Measurements from ENCODE around the gene SFMBT2.
"Not testable (repeated sequence)": the region's sequence is repeated elsewhere in the genome, so short reads cannot be mapped to it uniquely, and the experiment has no call there.

Gene SFMBT2

DNA sequence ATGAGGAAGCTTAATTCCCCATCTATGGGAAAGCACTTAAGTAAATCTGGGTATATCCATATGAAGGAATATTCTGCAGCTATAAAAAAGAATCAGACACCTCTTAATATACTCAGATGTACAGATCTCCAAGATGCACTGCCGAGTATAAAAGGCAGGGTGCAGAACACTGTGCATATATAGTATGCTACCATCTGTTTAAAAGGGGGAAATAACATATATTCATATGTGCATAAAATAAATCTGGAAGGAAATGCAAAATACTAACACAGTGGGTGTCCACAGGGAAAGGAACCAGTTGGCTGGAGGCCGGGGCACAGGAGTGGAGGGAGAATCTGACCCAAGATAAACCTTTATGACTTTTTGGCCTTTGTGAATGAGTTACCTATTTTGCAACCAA is 201.4 kb downstream of the SFMBT2 start:
- DNase-seq = no peak

DNA sequence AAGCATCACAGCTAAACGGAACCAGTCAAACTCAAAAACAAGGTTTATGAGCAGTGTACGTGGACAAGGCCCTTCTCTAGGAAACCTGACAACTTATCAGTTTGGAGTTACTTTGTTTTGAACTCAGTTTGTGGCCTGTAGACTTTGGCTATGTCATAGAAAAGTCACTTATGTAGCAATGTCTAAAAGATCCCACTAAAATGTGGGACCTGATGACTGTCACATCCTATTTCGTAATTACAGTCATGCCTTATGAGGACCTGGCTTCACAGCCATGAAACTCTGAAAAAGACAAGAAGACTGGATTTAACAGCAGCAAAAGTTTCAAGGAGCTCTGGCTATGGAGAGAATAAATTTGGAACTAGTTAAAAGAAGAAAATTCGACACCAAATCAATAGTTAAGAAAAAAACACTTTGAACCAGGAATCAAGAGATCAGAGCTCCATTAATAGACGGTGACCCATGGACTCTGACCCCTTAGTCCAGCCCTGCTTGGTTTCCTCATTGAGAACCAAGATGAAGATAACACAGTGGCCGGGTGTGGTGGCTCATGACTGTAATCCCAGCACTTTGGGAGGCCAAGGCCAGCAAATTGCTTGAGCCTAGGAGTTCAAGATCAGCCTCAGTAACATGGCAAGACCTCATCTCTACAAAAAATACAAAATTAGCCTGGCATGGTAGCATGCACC is 204.3 kb downstream of the SFMBT2 start:
- peak; percentile 46 for DNase-seq

DNA sequence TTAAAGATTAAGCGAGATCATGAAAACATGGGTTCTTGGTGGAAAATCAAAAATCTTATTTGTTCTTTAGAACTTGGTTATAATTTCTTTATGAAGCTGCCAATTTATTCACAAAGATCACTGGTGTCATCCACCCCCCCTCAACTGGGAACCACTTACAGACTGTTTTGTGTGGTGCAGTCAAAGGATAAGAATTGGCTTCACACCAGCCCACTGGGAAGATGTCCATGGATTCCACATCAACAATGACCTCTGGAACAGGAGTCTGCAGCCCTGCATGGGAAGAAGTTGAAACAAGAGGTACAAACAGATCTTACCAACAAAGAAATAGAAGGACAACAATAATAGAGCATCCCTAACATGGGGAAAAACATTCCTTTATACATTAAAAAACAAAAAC is 205.2 kb downstream of the SFMBT2 start:
- DNase-seq = no peak

DNA sequence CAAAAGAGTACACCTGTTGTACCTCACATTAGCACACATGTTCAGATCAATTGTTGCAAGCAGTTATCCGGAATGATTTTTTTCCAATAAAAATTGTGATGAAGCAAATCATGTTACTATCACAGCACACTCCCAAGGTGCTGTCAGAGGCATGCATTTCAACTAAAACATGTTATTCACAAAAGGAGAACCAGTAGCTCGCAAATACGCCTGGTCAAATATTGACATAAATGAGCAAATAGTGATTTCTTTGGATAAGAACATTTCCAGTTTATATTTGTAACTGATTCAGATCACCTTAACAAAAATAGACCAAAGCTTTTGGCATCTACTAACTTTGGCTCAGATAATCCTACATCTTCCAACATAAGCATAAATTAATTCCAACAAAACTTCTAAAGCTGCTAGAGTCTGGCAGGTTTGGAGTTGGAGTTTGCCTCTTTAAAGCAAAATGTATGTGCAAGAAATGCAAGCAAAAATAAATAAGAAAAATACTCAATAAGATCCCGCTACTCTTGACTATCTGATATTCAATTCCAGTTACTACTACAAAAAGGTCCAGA is 208.0 kb downstream of the SFMBT2 start:
- no peak for DNase-seq

DNA sequence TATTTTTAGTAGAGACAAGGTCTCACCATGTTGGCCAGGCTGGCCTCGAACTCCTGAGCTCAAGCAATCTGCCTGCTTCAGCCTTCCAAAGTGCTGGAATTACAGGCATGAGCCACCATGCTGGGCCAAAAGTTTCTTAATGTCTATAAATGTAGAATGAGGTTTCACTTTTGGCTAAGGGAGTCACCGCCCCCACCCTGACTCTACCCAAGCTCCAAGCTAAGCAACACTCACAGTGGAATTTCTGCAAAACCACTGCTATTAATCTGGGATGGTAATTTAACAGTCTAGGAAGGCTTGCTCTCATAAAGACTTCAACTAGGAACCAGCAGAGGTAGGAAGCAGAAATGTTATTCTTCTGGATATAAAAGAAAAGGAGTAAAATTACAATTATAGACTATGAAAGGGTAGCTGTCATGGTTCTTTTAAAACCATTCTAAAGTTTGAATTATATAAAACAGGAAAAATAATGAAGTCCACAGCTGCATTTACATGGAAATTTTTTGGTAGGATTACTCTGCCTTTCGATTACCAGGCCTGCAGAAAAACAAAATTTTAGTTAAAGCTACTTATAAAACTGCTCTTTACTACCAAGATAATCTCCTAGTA is 211.6 kb downstream of the SFMBT2 start:
- DNase-seq = no peak

DNA sequence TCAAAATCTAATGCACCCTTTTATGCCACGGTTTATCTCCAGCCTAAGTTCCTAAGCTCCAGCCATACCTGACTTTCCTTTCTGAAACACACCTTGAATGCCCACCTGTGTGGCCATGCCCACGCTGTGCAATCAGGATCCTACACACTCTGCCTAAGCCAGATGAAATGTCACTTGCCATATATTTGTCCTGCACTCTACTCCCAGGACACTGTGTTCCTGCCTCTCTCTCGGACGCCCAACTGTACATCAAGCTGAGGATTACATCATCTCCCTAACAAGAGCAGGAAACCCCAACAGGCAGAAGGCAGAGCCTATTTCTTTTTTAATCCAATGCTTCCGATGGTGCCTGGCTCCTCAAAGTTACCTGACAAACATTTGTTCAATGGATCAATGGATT is 214.6 kb downstream of the SFMBT2 start:
- no peak for DNase-seq

DNA sequence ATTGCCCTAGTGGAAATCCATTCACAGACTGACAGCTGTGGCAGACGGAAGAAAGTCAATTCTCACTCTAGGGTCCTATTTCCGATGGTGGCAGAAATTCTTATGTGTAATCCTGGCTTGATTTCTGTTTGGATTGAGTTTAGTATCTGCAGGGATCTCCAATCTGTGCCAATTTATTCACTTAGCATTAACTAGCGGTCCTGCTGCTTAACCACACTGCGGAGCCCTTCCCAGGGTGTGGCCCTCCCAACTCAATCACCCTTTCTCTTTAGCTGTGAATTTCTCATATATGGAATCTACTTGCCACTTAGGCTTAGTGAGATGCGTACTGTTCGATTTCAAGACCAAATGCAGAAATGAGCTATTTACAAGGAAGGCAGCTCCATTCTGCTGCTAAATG is 215.7 kb downstream of the SFMBT2 start:
- DNase-seq = no peak

DNA sequence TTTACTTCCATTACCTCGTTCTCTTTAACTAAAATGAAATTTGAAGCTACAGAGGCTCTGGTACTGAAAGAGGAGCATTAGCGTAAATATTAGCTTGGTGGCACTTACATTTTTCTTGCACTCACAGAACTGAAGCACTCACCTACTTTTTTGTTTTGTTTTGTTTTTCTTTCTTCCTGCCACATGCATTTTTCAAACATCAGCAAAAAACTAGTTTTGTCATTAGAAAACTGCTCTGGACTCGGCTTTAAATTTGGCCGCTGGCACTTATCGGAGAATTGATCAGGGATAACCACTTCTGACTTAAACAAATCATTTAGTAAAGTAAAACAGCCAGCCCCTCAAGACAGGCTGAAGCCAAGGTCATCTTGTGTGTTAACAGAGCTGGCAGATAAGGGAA is 216.3 kb downstream of the SFMBT2 start:
- no peak for DNase-seq

DNA sequence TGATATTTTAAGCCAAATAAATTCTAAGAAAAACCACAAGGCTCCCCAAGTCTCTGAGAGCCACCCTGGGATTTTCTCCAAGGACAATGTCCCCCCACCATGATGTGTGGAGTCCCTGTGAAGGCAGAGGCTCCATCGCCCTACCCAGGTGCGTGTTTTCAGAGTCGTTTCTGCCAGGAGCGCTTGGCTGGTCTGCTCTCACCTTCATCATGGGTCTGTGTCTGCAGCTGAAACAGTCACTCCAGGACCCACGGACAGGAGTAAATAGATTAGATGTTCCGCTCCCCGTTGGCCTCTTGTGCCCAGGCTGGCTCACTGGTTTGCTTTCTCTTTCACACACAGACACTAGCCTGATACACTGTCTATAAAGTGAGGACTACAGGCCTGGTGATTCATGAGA is 217.5 kb downstream of the SFMBT2 start:
- DNase-seq = peak; percentile 3

DNA sequence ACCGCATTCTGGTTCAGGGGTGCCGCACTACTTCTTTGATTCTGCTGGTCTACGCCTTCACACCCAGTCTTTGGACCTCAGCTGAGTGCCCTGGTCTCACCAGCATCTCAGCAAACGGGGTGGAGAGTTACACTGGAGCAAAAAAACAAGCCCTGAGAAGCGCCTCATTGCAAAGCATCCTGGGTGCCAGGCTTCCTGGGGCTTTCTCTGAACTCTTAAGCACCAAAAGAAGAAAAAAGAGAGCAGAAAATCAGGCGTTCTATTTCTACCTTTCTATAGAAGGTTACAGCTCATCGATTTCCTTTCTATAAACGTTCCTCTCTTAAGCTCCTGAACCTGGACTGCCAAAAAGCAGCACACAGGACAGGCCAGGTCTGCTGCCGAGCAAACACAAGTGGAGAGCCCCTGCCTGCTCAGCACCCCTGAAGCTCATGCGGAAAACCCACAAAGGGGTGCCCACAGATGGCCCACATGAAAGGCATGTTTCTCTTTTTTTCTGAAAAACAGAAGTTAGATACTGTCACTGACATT is 217.9 kb downstream of the SFMBT2 start:
- peak; percentile 20 for DNase-seq

DNA sequence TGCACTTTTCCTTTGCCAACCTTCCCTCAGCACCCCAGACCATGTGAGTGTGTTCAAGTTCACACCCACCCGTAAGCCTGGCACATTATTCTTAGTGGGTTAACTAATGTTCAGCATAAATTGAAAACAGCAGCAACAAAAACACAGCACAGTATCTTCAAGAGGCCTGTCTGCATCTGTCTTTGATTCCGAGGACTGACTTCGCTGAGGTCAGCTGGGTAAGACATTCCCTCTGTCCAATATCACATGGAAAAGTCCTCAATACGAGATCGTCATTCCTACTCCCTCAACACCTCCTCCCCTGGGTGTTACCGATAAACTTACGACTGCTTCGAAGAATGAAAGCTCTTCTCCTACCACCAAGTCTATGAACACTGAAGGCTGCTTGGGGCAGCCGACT is 218.8 kb downstream of the SFMBT2 start:
- DNase-seq = no peak

DNA sequence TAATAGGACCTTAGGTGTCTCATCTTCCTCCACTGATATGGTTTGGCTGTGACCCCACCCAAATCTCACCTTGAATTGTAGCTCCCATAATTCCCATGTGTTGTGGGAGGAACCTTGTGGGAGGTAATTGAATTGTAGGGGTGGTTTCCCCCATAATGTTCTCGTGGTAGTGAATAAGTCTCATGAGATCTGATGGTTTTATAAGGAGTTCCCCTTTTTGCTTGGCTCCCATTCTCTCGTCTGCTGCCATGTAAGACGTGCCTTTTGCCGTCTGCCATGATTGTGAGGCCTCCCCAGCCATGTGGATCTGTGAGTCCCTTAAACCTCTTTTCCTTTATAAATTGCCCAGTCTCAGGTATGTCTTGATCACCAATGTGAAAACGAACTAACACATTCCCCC is 220.1 kb downstream of the SFMBT2 start:
- DNase-seq = peak; percentile 15

DNA sequence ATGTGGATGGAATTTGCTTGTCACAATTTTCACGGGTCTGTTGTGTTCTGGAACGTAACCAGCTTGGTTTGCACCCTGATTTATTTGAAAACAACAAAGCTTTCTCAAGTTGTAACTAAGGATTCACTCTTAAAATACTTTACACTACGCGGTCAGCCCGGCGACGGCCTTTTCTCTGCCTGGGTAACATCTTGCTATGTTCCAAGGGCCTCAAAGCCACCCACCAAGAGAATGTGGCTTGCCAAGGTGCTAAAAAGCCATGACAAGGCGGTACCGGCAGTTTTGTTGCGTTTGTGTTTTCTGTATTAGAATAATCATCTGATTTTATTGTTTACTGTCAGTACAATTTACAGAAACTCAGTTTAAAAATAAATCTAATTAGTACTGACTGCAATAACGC is 220.9 kb downstream of the SFMBT2 start:
- no peak for DNase-seq

DNA sequence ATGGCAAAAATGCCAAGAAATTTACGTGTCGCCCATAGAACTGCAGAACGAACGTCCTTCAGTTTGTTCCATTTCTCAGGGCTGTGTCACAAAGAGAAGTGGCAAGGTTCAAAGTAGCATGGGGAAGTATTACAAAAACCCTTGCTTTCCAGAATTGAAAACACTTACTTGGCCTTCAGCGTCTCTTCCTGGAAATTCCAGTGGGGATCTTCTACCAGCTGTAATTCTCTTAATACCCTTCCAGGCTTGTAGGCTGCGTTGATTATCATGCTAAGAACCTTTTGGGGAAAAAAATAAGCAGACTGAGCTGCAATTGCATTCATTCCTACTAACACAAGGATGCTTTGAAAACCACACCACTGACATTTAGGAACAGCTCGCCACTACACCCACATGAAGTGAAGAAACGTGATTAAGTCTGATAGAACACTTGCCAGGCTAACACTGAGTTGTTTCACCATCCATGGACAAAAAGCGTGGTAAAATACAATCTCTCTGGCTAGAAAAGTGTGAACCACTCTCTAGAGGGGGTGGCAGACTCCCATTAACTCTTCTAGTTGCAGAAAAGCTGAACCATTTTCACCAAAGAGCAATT is 222.3 kb downstream of the SFMBT2 start:
- DNase-seq = no peak

DNA sequence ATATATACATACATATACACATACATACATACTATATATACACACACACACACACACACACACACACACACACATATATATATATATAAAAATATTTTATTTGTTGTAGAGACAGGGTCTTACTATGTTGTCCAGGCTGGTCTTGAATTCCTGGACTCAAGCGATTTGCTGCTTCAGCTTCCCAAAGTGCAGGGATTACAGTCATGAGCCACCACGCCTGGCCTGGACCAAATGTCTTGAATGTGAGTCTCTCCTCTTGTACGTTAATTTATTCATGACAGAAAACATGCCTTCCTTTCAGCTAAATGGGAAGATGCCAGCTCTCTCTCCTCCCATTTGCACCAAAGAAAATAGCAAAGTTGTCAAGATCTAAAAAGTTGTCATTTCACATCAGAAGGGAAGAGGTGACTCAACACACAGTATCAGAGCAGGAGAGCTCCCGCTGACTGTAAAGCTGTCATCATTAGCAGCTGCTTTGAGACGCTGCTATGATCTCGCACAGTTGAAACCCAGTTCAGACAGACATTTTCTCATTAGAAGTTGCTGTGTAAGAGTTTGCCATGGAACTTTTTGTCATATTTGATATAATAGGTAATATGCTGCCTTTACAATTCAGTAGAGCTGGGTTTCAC is 224.3 kb downstream of the SFMBT2 start:
- peak; percentile 9 for DNase-seq

DNA sequence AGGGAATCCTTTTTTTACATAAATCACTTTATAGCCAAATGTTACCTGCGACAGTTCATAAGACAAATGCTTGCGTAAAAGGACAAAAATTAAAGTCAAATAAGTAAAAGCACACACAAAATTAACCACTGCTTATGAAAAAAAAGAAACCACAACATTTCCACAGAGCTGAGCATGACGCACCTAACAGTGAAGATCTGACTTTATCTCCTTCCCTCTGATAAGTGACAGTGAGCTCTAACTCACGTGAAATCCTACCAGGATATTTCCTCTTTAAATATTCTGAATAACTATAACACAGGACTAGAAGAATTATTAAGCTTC is 225.5 kb downstream of the SFMBT2 start:
- peak; percentile 74 for DNase-seq

DNA sequence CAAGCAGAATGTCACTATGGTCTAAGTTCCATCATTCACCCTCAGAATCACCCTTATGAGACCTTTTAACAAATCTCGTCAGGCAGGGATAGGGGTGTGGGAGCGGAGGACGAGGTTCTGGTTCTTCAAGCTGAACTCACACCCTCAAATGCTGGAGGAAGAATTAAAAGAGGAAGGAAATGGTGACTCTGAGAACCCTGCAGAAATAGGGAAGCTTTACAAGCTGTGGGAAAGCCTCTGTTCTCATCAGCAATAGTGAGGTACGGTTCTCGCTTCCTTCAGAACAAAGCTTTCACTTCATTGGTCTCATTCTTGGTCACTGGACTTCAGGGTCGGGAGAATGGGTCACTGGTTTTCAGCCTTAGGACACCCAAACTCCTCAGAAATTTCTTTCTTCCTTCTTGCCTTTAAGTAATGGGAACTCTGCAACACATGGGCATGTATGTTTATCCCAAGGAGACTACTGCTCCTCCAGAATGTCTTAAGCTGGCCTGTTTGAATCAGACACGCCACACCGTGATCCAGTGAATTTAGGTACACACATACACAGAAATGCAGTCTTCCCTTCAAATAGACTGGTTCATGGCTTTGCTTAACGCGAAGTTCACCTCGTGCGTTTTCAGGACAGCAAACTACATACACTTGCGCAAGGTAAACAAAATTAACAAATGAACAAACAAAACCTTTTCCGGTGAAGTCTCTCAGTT is 226.0 kb downstream of the SFMBT2 start:
- peak; percentile 87 for DNase-seq

DNA sequence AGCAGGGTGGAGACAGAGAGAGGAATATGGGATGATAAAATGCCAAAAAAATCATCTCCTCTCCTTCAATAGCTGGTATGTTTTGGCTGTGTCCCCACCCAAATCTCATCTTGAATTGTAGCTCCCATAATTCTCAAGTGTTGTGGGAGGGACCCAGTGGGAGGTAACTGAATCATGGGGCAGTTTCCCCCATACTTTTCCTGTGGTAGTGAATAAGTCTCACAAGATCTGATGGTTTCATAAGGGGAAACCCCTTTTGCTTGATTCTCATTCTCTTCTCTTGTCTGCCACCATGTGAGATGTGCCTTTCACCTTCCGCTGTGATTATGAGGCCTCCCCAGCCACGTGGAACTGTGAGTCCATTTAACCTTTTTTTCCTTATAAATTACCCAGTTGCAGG is 226.7 kb downstream of the SFMBT2 start:
- DNase-seq = not testable (repeated sequence)

DNA sequence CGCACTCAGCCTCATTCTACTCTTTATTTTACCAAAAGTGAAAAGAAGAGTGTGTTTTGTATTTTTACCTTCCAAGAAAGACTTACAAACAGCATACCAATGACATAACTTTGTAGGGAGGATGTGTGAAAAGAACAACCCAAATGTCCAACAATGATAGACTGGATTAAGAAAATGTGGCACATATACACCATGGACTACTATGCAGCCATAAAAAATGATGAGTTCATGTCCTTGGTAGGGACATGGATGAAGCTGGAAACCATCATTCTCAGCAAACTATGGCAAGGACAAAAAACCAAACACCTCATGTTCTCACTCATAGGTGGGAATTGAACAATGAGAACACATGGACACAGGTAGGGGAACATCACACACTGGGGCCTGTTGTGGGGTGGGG is 228.5 kb downstream of the SFMBT2 start:
- not testable (repeated sequence) for DNase-seq

DNA sequence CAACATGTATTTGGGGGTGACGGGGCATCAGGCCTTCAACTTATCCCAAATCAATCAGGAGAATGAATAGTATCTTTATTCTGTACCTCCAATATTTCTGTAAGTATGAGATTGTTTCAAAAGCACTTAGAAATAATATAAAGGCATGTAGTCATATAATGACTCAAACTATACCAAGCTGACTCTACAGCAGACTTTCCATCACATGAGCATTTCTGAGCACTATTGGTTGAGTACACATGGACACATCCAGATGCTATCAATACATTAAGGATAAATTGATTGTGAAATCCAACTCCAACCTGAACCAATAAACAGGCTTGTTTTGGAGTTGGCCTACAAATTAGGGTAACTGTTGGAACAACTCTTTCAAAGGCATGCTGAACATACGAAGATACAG is 229.4 kb downstream of the SFMBT2 start:
- DNase-seq = no peak

DNA sequence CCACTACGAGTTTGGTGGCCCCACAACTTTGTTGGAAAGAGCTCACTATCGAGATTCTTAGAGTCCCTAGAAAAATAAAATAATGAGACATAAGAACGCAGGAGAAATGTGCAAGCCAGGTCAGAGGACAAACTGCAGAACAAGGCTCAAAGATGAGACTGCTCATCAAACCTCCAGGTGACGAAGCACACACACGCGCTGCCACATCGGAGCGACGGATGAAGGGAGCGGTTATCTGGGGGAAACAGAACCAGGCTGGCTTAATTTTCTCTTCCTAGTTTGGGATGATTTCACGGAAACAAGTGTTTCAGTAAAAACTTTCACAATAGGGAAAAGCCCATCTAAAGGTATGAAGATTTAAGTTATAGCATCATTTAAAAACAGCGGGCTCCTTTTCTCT is 231.3 kb downstream of the SFMBT2 start:
- DNase-seq = no peak

DNA sequence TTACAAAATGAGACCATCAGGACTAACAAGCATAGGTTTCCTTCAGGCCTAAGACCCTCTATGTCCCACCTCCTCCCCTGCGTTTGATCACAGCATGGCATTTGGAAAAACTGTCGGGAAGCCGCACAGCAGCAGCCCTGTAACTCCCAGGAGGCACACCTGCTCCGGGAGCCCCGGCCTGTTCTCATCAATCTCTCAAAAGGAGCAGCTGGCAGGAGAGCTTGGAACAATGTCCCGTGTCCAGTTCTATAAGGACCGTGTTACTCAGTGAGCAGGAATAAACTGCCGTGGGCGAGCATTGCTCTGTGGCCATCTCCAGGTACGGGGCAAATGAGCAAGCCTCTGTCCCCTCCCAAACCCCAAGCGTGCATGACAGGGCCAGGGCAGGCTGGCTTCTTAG is 236.9 kb downstream of the SFMBT2 start:
- no peak for DNase-seq

DNA sequence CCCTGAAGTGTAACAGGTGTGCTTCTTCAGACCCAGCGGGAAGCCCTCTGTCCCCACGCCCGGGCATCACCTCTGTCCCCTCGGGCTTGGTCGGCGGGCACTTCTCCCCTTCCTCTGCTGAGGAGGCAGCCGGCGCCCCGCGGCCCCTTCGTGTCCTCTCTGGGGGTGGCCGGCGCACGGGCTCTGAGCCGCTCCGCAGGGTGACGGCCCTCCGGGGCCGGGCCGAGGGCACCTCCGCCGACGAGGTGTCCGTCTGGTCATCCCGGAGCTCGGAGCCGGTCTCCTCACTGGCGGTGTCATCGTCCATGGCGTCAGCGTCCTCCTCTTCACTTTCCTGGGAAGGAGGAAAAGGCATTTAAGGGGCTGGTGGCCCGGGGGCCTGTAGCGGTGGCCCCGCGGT is 239.0 kb downstream of the SFMBT2 start:
- DNase-seq = no peak

Measured in hematopoietic multipotent progenitor cell treated with erythropoietin and hydrocortisone succinate and interleukin-3 and kit ligand, for 4 days (in vitro differentiated cells).